ENCODE measurements around the gene PAK3.

GRCh38 chrX:111100191-111100590 is 4.2 kb downstream of the PAK3 start:
- TF ChIP-seq, protein P1, sequence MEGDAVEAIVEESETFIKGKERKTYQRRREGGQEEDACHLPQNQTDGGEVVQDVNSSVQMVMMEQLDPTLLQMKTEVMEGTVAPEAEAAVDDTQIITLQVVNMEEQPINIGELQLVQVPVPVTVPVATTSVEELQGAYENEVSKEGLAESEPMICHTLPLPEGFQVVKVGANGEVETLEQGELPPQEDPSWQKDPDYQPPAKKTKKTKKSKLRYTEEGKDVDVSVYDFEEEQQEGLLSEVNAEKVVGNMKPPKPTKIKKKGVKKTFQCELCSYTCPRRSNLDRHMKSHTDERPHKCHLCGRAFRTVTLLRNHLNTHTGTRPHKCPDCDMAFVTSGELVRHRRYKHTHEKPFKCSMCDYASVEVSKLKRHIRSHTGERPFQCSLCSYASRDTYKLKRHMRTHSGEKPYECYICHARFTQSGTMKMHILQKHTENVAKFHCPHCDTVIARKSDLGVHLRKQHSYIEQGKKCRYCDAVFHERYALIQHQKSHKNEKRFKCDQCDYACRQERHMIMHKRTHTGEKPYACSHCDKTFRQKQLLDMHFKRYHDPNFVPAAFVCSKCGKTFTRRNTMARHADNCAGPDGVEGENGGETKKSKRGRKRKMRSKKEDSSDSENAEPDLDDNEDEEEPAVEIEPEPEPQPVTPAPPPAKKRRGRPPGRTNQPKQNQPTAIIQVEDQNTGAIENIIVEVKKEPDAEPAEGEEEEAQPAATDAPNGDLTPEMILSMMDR (IDR thresholded peaks at IDR 0.05; ENCODE audit: poor library complexity), result peak; percentile 46
- no peak for TF ChIP-seq EZH2 (IDR thresholded peaks at IDR 0.05; ENCODE audit: borderline replicate concordance)
